Measurements from ENCODE around the gene ARHGEF28. TPM values are rescaled to one million over a fixed set of nuclear protein-coding genes. Genes with fewer than 3 reads are reported as not detected.

The ARHGEF28 gene
- total RNA-seq, 2 donors from 2014 or later = 0.16 to 0.17 TPM

- Mint-ChIP-seq H3K4me1 (no peaks in the 10 kb centered on the region), H3K27me3 (peaks cover 14% of the 10 kb centered on the region), H3K4me3 (no peak overlapping the region)
Measured at GRCh38 chr5:73655521-73656160, 29.6 kb downstream of the ARHGEF28 start.

GRCh38 chr5:73661753-73662152 lies 35.8 kb downstream of the ARHGEF28 start:
- ATAC-seq (replicated peaks) = no peak
- no peaks in the 10 kb centered on the region for H3K4me1 Mint-ChIP-seq
- no peak overlapping the region for H3K4me3 Mint-ChIP-seq

More at GRCh38 chr5:73655521-73656160, 29.6 kb downstream of the ARHGEF28 start:
- Mint-ChIP-seq H3K36me3 (ENCODE audit: low read depth) (no peaks in the 10 kb centered on the region), H3K9me3 (no peaks in the 10 kb centered on the region), H3K27ac (no peak overlapping the region)
- ATAC-seq (replicated peaks) = no peak

GRCh38 chr5:73663161-73663859 lies 37.3 kb downstream of the ARHGEF28 start:
- no peaks in the 10 kb centered on the region for H3K4me1 Mint-ChIP-seq
- H3K4me3 Mint-ChIP-seq = no peak overlapping the region
- peaks cover 18% of the 10 kb centered on the region for H3K27me3 Mint-ChIP-seq

More at GRCh38 chr5:73661753-73662152, 35.8 kb downstream of the ARHGEF28 start:
- Mint-ChIP-seq H3K9me3 (no peaks in the 10 kb centered on the region), H3K36me3 (ENCODE audit: low read depth) (no peaks in the 10 kb centered on the region), H3K27ac (no peak overlapping the region), H3K27me3 (peaks cover 14% of the 10 kb centered on the region)

GRCh38 chr5:73663860-73664240 lies 37.9 kb downstream of the ARHGEF28 start:
- no peak for ATAC-seq (replicated peaks)
- peaks cover 18% of the 10 kb centered on the region for H3K27me3 Mint-ChIP-seq
- H3K9me3 Mint-ChIP-seq = no peaks in the 10 kb centered on the region
- no peak overlapping the region for H3K27ac Mint-ChIP-seq
- H3K4me1 Mint-ChIP-seq = no peaks in the 10 kb centered on the region
- H3K36me3 Mint-ChIP-seq (ENCODE audit: low read depth) = no peaks in the 10 kb centered on the region
- no peak overlapping the region for H3K4me3 Mint-ChIP-seq

More at GRCh38 chr5:73663161-73663859, 37.3 kb downstream of the ARHGEF28 start:
- Mint-ChIP-seq H3K36me3 (ENCODE audit: low read depth) (no peaks in the 10 kb centered on the region), H3K27ac (no peak overlapping the region), H3K9me3 (no peaks in the 10 kb centered on the region)
- no peak for ATAC-seq (replicated peaks)

- Mint-ChIP-seq H3K4me1 (no peaks in the 10 kb centered on the region), H3K27me3 (peaks cover 18% of the 10 kb centered on the region), H3K36me3 (ENCODE audit: low read depth) (no peaks in the 10 kb centered on the region), H3K27ac (no peak overlapping the region), H3K4me3 (no peak overlapping the region), H3K9me3 (no peaks in the 10 kb centered on the region)
- ATAC-seq (replicated peaks) = no peak
Measured at GRCh38 chr5:73664796-73665195, 38.8 kb downstream of the ARHGEF28 start.

GRCh38 chr5:73666891-73667290 lies 40.9 kb downstream of the ARHGEF28 start:
- Mint-ChIP-seq H3K4me1 (no peaks in the 10 kb centered on the region), H3K9me3 (no peaks in the 10 kb centered on the region), H3K4me3 (no peak overlapping the region), H3K27ac (no peak overlapping the region), H3K27me3 (peaks cover 14% of the 10 kb centered on the region), H3K36me3 (ENCODE audit: low read depth) (no peaks in the 10 kb centered on the region)
- no peak for ATAC-seq (replicated peaks)

GRCh38 chr5:73668017-73668416 lies 42.0 kb downstream of the ARHGEF28 start:
- ATAC-seq (replicated peaks) = no peak

GRCh38 chr5:73668486-73669111 lies 42.6 kb downstream of the ARHGEF28 start:
- no peak overlapping the region for H3K4me3 Mint-ChIP-seq
- H3K4me1 Mint-ChIP-seq = no peaks in the 10 kb centered on the region
- no peak for ATAC-seq (replicated peaks)
- no peaks in the 10 kb centered on the region for H3K36me3 Mint-ChIP-seq (ENCODE audit: low read depth)
- H3K27me3 Mint-ChIP-seq = peaks cover 17% of the 10 kb centered on the region
- no peaks in the 10 kb centered on the region for H3K9me3 Mint-ChIP-seq
- H3K27ac Mint-ChIP-seq = no peak overlapping the region

More at GRCh38 chr5:73668017-73668416, 42.0 kb downstream of the ARHGEF28 start:
- no peak overlapping the region for H3K27ac Mint-ChIP-seq
- H3K4me1 Mint-ChIP-seq = no peaks in the 10 kb centered on the region
- no peak overlapping the region for H3K4me3 Mint-ChIP-seq
- H3K36me3 Mint-ChIP-seq (ENCODE audit: low read depth) = no peaks in the 10 kb centered on the region
- peaks cover 17% of the 10 kb centered on the region for H3K27me3 Mint-ChIP-seq
- H3K9me3 Mint-ChIP-seq = no peaks in the 10 kb centered on the region

GRCh38 chr5:73670731-73671130 lies 44.7 kb downstream of the ARHGEF28 start:
- no peak for ATAC-seq (replicated peaks)
- no peaks in the 10 kb centered on the region for H3K36me3 Mint-ChIP-seq (ENCODE audit: low read depth)
- H3K4me1 Mint-ChIP-seq = no peaks in the 10 kb centered on the region
- H3K4me3 Mint-ChIP-seq = no peak overlapping the region
- H3K9me3 Mint-ChIP-seq = no peaks in the 10 kb centered on the region
- peaks cover 9% of the 10 kb centered on the region for H3K27me3 Mint-ChIP-seq
- no peak overlapping the region for H3K27ac Mint-ChIP-seq

- Mint-ChIP-seq H3K27me3 (peaks cover 7% of the 10 kb centered on the region), H3K4me3 (no peak overlapping the region), H3K4me1 (no peaks in the 10 kb centered on the region), H3K9me3 (no peaks in the 10 kb centered on the region), H3K36me3 (ENCODE audit: low read depth) (no peaks in the 10 kb centered on the region), H3K27ac (no peak overlapping the region)
- no peak for ATAC-seq (replicated peaks)
Measured at GRCh38 chr5:73672132-73672531, 46.1 kb downstream of the ARHGEF28 start.

GRCh38 chr5:73673161-73673591 lies 47.2 kb downstream of the ARHGEF28 start:
- ATAC-seq (replicated peaks) = no peak
- peaks cover 4% of the 10 kb centered on the region for H3K27me3 Mint-ChIP-seq
- H3K27ac Mint-ChIP-seq = no peak overlapping the region
- H3K4me3 Mint-ChIP-seq = no peak overlapping the region
- H3K36me3 Mint-ChIP-seq (ENCODE audit: low read depth) = no peaks in the 10 kb centered on the region
- no peaks in the 10 kb centered on the region for H3K9me3 Mint-ChIP-seq
- no peaks in the 10 kb centered on the region for H3K4me1 Mint-ChIP-seq

GRCh38 chr5:73674669-73675004 lies 48.6 kb downstream of the ARHGEF28 start:
- Mint-ChIP-seq H3K4me3 (no peak overlapping the region), H3K9me3 (no peaks in the 10 kb centered on the region), H3K4me1 (no peaks in the 10 kb centered on the region), H3K27me3 (peaks cover 4% of the 10 kb centered on the region), H3K27ac (no peak overlapping the region), H3K36me3 (ENCODE audit: low read depth) (no peaks in the 10 kb centered on the region)
- no peak for ATAC-seq (replicated peaks)

- no peak overlapping the region for H3K4me3 Mint-ChIP-seq
Measured at GRCh38 chr5:73678322-73678740, 52.3 kb downstream of the ARHGEF28 start.

GRCh38 chr5:73678807-73679206 lies 52.8 kb downstream of the ARHGEF28 start:
- H3K9me3 Mint-ChIP-seq = no peaks in the 10 kb centered on the region
- H3K27me3 Mint-ChIP-seq = no peaks in the 10 kb centered on the region
- H3K4me3 Mint-ChIP-seq = no peak overlapping the region
- no peak overlapping the region for H3K27ac Mint-ChIP-seq
- no peaks in the 10 kb centered on the region for H3K36me3 Mint-ChIP-seq (ENCODE audit: low read depth)
- H3K4me1 Mint-ChIP-seq = no peaks in the 10 kb centered on the region
- no peak for ATAC-seq (replicated peaks)

More at GRCh38 chr5:73678322-73678740, 52.3 kb downstream of the ARHGEF28 start:
- no peaks in the 10 kb centered on the region for H3K27me3 Mint-ChIP-seq
- no peaks in the 10 kb centered on the region for H3K36me3 Mint-ChIP-seq (ENCODE audit: low read depth)
- H3K4me1 Mint-ChIP-seq = no peaks in the 10 kb centered on the region
- no peaks in the 10 kb centered on the region for H3K9me3 Mint-ChIP-seq
- no peak for ATAC-seq (replicated peaks)
- no peak overlapping the region for H3K27ac Mint-ChIP-seq

GRCh38 chr5:73682176-73682575 lies 56.2 kb downstream of the ARHGEF28 start:
- ATAC-seq (replicated peaks) = no peak
- Mint-ChIP-seq H3K36me3 (ENCODE audit: low read depth) (no peaks in the 10 kb centered on the region), H3K4me3 (no peak overlapping the region)

More at GRCh38 chr5:73682176-73682575, 56.2 kb downstream of the ARHGEF28 start:
- H3K4me1 Mint-ChIP-seq = no peaks in the 10 kb centered on the region
- peaks cover 2% of the 10 kb centered on the region for H3K27me3 Mint-ChIP-seq
- H3K27ac Mint-ChIP-seq = no peak overlapping the region
- H3K9me3 Mint-ChIP-seq = no peaks in the 10 kb centered on the region

All from activated T-helper 17 cell treated with anti-CD3 and anti-CD28 coated beads, Interleukin-2, amount 50 U/mL, for 72 hours (primary cell).